Activated naive CD8-positive, alpha-beta T cell treated with anti-CD3 and anti-CD28 coated beads, Interleukin-2, amount 50 U/mL, for 24 hours (primary cell): ENCODE results near the gene SRRM3.
"Not testable (repeated sequence)": the region's sequence is repeated elsewhere in the genome, so short reads cannot be mapped to it uniquely, and the experiment has no call there.

Experiments
- ATAC-seq: fragments of 150-1000 bp; cut with Tn5 transposase; one replicate; pipeline ENCODE4 v1.10.0; 2021
- DNase-seq: peaks from one replicate; pipeline ENCODE4 v3.0.0; 2021
- H3K27ac Mint-ChIP-seq: one replicate; pipeline ENCODE4 v1.8.0; 2021; ENCODE audit warnings: mild to moderate bottlenecking, mixed read lengths
- H3K27me3 Mint-ChIP-seq: one replicate; pipeline ENCODE4 v1.8.0; 2021; ENCODE audit warnings: mixed read lengths
- H3K36me3 Mint-ChIP-seq: one replicate; pipeline ENCODE4 v1.8.0; 2021; ENCODE audit warnings: low read depth, mixed read lengths
- H3K4me1 Mint-ChIP-seq: one replicate; pipeline ENCODE4 v1.8.0; 2021; ENCODE audit warnings: mixed read lengths
- H3K4me3 Mint-ChIP-seq: one replicate; pipeline ENCODE4 v1.8.0; 2021; ENCODE audit warnings: mild to moderate bottlenecking, moderate library complexity, mixed read lengths
- H3K9me3 Mint-ChIP-seq: one replicate; pipeline ENCODE4 v1.8.0; 2021; ENCODE audit warnings: mixed read lengths

The SRRM3 gene

GRCh38 chr7:76176951-76177350 is 24.7 kb upstream of the SRRM3 start:
- H3K4me3 Mint-ChIP-seq, H3K4me1 Mint-ChIP-seq, DNase-seq, H3K27me3 Mint-ChIP-seq, H3K27ac Mint-ChIP-seq, ATAC-seq, H3K9me3 Mint-ChIP-seq, H3K36me3 Mint-ChIP-seq: not testable (repeated sequence)

- Mint-ChIP-seq H3K36me3 (no peaks in the 10 kb centered on the region), H3K27ac (no peak overlapping the region), H3K9me3 (no peaks in the 10 kb centered on the region), H3K4me3 (no peak overlapping the region), H3K4me1 (peaks cover 3% of the 10 kb centered on the region), H3K27me3 (no peaks in the 10 kb centered on the region)
- no peak for DNase-seq
- ATAC-seq: no peak
Measured at GRCh38 chr7:76179686-76180085, 22.0 kb upstream of the SRRM3 start.

- H3K9me3 Mint-ChIP-seq: no peaks in the 10 kb centered on the region
- no peak for ATAC-seq
- peaks cover 3% of the 10 kb centered on the region for H3K4me1 Mint-ChIP-seq
- no peak for DNase-seq
- no peak overlapping the region for H3K4me3 Mint-ChIP-seq
- H3K36me3 Mint-ChIP-seq: no peaks in the 10 kb centered on the region
- no peak overlapping the region for H3K27ac Mint-ChIP-seq
- no peaks in the 10 kb centered on the region for H3K27me3 Mint-ChIP-seq
Measured at GRCh38 chr7:76182225-76182960, 19.3 kb upstream of the SRRM3 start.

- Mint-ChIP-seq H3K36me3 (no peaks in the 10 kb centered on the region), H3K27me3 (no peaks in the 10 kb centered on the region)
- no peak for DNase-seq
Measured at GRCh38 chr7:76185187-76185896, 16.4 kb upstream of the SRRM3 start.

GRCh38 chr7:76187272-76187671 is 14.4 kb upstream of the SRRM3 start:
- ATAC-seq (no peak), DNase-seq (no peak)
- no peaks in the 10 kb centered on the region for H3K27me3 Mint-ChIP-seq
- no peaks in the 10 kb centered on the region for H3K36me3 Mint-ChIP-seq
- no peak overlapping the region for H3K4me3 Mint-ChIP-seq
- no peaks in the 10 kb centered on the region for H3K4me1 Mint-ChIP-seq
- H3K27ac Mint-ChIP-seq: no peak overlapping the region
- H3K9me3 Mint-ChIP-seq: no peaks in the 10 kb centered on the region

More at GRCh38 chr7:76185187-76185896, 16.4 kb upstream of the SRRM3 start:
- no peaks in the 10 kb centered on the region for H3K4me1 Mint-ChIP-seq
- H3K4me3 Mint-ChIP-seq: no peak overlapping the region
- H3K27ac Mint-ChIP-seq: no peak overlapping the region
- no peak for ATAC-seq
- no peaks in the 10 kb centered on the region for H3K9me3 Mint-ChIP-seq

GRCh38 chr7:76189276-76189675 is 12.4 kb upstream of the SRRM3 start:
- ATAC-seq (no peak), DNase-seq (no peak)
- no peaks in the 10 kb centered on the region for H3K36me3 Mint-ChIP-seq
- peaks cover 4% of the 10 kb centered on the region for H3K27me3 Mint-ChIP-seq
- H3K9me3 Mint-ChIP-seq: no peaks in the 10 kb centered on the region
- no peak overlapping the region for H3K27ac Mint-ChIP-seq
- no peak overlapping the region for H3K4me3 Mint-ChIP-seq
- no peaks in the 10 kb centered on the region for H3K4me1 Mint-ChIP-seq

GRCh38 chr7:76191783-76192240 is 9.9 kb upstream of the SRRM3 start:
- Mint-ChIP-seq H3K4me1 (no peaks in the 10 kb centered on the region), H3K9me3 (no peaks in the 10 kb centered on the region), H3K27ac (no peak overlapping the region), H3K36me3 (no peaks in the 10 kb centered on the region), H3K27me3 (peaks cover 6% of the 10 kb centered on the region), H3K4me3 (no peak overlapping the region)
- ATAC-seq (no peak), DNase-seq (no peak)

GRCh38 chr7:76193466-76193865 is 8.2 kb upstream of the SRRM3 start:
- no peak overlapping the region for H3K4me3 Mint-ChIP-seq
- DNase-seq: no peak

GRCh38 chr7:76193883-76194282 is 7.8 kb upstream of the SRRM3 start:
- DNase-seq (no peak), ATAC-seq (no peak)
- H3K4me3 Mint-ChIP-seq: no peak overlapping the region
- H3K4me1 Mint-ChIP-seq: no peaks in the 10 kb centered on the region
- no peaks in the 10 kb centered on the region for H3K9me3 Mint-ChIP-seq
- H3K27me3 Mint-ChIP-seq: peaks cover 10% of the 10 kb centered on the region
- H3K36me3 Mint-ChIP-seq: no peaks in the 10 kb centered on the region
- H3K27ac Mint-ChIP-seq: no peak overlapping the region

More at GRCh38 chr7:76193466-76193865, 8.2 kb upstream of the SRRM3 start:
- no peaks in the 10 kb centered on the region for H3K4me1 Mint-ChIP-seq
- no peak for ATAC-seq
- no peaks in the 10 kb centered on the region for H3K9me3 Mint-ChIP-seq
- no peak overlapping the region for H3K27ac Mint-ChIP-seq
- H3K36me3 Mint-ChIP-seq: no peaks in the 10 kb centered on the region
- H3K27me3 Mint-ChIP-seq: peaks cover 10% of the 10 kb centered on the region

- Mint-ChIP-seq H3K27me3 (peaks cover 17% of the 10 kb centered on the region), H3K9me3 (no peaks in the 10 kb centered on the region), H3K4me1 (no peaks in the 10 kb centered on the region), H3K36me3 (no peaks in the 10 kb centered on the region), H3K4me3 (no peak overlapping the region), H3K27ac (no peak overlapping the region)
- DNase-seq: no peak
- ATAC-seq: no peak
Measured at GRCh38 chr7:76196786-76197185, 4.9 kb upstream of the SRRM3 start.

GRCh38 chr7:76198202-76198601 is 3.5 kb upstream of the SRRM3 start:
- ATAC-seq (no peak), DNase-seq (no peak)
- H3K27me3 Mint-ChIP-seq: peaks cover 17% of the 10 kb centered on the region
- no peaks in the 10 kb centered on the region for H3K4me1 Mint-ChIP-seq
- H3K27ac Mint-ChIP-seq: no peak overlapping the region
- no peaks in the 10 kb centered on the region for H3K9me3 Mint-ChIP-seq
- H3K4me3 Mint-ChIP-seq: no peak overlapping the region
- no peaks in the 10 kb centered on the region for H3K36me3 Mint-ChIP-seq

- H3K27ac Mint-ChIP-seq: no peak overlapping the region
- DNase-seq (no peak), ATAC-seq (no peak)
- no peaks in the 10 kb centered on the region for H3K4me1 Mint-ChIP-seq
- no peaks in the 10 kb centered on the region for H3K36me3 Mint-ChIP-seq
- peaks cover 11% of the 10 kb centered on the region for H3K27me3 Mint-ChIP-seq
- H3K9me3 Mint-ChIP-seq: no peaks in the 10 kb centered on the region
- no peak overlapping the region for H3K4me3 Mint-ChIP-seq
Measured at GRCh38 chr7:76202666-76203030, 952 bp downstream of the SRRM3 start.

- Mint-ChIP-seq H3K4me3 (no peak overlapping the region), H3K27me3 (peaks cover 8% of the 10 kb centered on the region), H3K27ac (no peak overlapping the region), H3K36me3 (no peaks in the 10 kb centered on the region), H3K9me3 (no peaks in the 10 kb centered on the region), H3K4me1 (no peaks in the 10 kb centered on the region)
- no peak for DNase-seq
- no peak for ATAC-seq
Measured at GRCh38 chr7:76204147-76204546, 2.5 kb downstream of the SRRM3 start.

- DNase-seq: no peak
- Mint-ChIP-seq H3K4me1 (no peaks in the 10 kb centered on the region), H3K27ac (no peak overlapping the region)
Measured at GRCh38 chr7:76206633-76207032, 4.9 kb downstream of the SRRM3 start.

GRCh38 chr7:76209310-76209709 is 7.6 kb downstream of the SRRM3 start:
- no peak for DNase-seq
- H3K27me3 Mint-ChIP-seq: peaks cover 4% of the 10 kb centered on the region
- H3K36me3 Mint-ChIP-seq: no peaks in the 10 kb centered on the region
- H3K4me3 Mint-ChIP-seq: no peak overlapping the region
- no peak overlapping the region for H3K27ac Mint-ChIP-seq
- H3K4me1 Mint-ChIP-seq: no peaks in the 10 kb centered on the region
- H3K9me3 Mint-ChIP-seq: no peaks in the 10 kb centered on the region
- no peak for ATAC-seq

More at GRCh38 chr7:76206633-76207032, 4.9 kb downstream of the SRRM3 start:
- no peak for ATAC-seq
- Mint-ChIP-seq H3K36me3 (no peaks in the 10 kb centered on the region), H3K4me3 (no peak overlapping the region), H3K9me3 (no peaks in the 10 kb centered on the region), H3K27me3 (peaks cover 2% of the 10 kb centered on the region)
